Epidermal melanocyte (primary cell): ENCODE data around the gene KCNQ1.

Experiments
- DNase-seq: peaks from one replicate; pipeline ENCODE4 v3.0.0; 2011; ENCODE audit warnings: low spot score; ENCODE audit not compliant: insufficient read length

KCNQ1 gene

GRCh38 chr11:2509481-2510001 lies 64.7 kb downstream of the KCNQ1 start:
- DNase-seq, result no peak

- no peak for DNase-seq
Measured at GRCh38 chr11:2510626-2511402, 66.0 kb downstream of the KCNQ1 start.

- no peak for DNase-seq
Measured at GRCh38 chr11:2511421-2512369, 66.9 kb downstream of the KCNQ1 start.

GRCh38 chr11:2512431-2513407 lies 67.9 kb downstream of the KCNQ1 start:
- DNase-seq, result no peak

GRCh38 chr11:2513441-2513840 lies 68.6 kb downstream of the KCNQ1 start:
- no peak for DNase-seq

DNA sequence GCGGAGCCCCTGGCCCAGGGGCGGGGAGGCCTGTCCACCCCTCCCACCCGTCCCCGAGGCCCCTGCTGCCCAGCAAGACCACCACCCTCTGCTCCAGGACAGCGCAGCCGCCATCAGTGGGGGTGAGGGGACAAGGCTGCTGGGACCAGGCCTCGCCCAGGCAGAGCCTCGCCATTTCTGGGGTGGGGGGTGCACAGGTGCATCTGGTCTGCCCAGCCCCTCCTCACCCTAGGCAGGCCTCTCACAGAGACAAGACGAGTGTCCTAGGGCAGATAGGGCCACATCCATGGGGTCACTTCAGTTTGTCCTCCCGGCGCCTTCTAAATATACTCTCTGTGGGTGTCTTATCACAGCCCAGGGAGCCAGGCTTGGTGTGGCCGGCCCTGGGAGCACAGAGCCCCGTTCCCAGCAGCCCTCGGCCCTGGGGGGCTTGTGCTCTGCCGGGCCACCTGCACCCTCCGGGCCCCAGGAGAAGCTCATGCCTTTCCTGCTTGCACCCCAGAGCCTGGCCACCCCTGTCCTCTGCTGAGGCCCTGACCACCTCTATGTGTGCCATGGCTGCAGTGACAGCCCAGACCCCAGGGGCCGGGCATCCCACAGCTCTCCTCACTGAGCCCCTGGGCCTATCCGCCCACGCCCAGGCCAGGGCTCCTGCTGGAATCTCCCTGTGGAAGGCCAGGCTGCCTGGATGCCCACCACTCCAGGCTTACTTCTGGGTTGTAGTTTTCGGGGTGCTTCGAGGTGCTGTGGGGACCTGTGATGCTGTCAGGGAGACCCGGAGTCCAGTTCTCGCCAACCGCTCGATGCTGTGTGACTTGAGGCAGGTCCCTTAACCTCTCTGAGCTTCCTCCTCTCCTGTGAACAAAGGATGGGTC lies 70.8 kb downstream of the KCNQ1 start:
- no peak for DNase-seq

DNA sequence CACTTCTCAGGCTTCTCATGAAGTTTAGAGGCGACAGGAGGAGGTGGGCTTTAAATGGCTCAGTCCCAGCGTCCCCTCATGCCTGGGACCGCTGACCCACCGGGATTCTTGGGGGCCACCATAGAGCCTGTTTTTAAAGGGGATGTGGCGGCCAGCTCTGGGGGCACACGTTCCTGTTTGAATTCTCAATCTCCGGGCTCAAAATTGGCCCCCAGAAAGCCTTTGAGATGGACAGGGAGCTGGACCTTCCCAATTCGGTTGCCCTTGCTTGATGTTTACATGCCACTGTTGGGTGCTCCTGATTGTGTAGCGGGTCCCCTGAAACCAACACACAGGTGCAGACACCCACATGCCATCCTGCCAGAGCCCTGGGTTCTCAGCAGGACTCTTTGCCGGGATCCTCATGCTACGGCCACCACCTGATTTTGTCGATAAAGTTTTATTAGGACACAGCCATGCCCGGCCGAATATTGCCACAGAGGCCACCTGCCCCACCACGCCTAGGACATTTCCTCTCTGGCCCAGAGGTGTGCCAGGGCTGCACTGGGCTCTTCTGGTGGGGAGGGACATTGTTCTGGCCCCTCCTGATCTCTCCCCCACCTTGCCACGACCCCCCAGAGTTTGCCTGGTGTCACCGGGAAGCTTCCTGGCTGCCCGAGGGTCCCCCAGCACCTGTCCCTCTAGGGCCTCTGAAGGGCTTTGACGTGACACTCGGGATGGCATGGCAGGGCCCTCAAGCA lies 71.6 kb downstream of the KCNQ1 start:
- DNase-seq, result no peak

DNA sequence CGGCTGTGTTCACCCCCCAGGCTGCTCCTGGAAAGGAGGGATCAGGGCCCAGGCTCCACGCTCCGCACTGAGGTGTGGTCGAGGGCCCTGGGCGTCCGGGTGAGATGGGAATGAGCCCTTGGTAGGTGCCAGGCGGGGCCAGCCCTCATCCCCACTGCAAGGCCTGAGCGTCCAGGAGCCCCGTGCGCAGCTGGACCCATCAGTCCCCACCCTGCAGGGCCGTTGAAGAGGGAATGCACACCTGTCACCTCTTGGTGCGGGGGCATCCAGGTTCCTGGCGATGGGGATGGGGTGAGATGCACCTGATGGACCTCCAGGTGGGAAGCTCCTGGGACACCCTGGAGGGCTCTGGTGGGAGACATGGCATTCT lies 72.2 kb downstream of the KCNQ1 start:
- no peak for DNase-seq

- DNase-seq, result no peak
Measured at GRCh38 chr11:2517386-2518064, 72.7 kb downstream of the KCNQ1 start.

DNA sequence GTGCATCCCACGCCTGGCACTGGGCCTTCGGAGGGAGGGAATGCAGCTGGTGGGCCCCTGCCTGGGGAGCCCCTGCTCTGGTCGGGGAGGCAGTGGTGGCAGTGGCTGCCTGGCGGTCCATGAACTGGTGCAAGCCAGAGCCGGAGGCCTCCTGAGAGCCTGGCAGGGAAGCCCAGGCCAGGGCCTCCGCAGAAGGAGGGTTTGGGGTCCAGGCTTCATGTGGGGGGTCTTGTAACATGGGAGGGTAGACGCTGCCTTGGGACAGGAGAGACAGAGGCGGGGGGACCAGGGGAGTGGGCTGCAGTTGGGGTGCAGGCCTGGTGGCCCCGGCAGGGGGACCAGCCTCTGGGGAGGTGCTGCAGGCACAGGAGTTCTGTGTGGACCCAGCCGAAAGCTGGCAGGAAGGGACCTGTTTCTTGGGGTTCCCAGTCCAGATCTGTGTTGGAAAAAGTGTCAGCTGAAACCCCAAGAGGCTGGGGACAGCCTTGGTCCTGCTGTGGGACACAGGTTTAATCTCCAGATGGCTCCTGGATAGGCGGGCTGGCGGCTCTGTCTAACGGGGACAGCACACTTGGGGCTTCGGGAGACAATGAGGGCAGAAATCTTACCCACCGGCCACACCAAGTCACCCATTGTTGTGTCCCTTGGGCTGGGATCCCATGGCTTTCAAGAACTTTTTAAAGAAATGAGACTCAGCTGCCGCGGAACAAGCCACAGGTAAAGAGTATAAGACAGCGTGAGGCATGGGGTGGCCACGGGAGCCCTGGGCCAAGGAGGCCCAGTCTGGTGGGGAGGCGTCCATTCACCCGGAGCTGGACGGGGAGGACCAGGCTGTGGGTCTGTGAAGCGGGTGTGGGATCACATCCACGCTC lies 73.5 kb downstream of the KCNQ1 start:
- DNase-seq, result no peak

DNA sequence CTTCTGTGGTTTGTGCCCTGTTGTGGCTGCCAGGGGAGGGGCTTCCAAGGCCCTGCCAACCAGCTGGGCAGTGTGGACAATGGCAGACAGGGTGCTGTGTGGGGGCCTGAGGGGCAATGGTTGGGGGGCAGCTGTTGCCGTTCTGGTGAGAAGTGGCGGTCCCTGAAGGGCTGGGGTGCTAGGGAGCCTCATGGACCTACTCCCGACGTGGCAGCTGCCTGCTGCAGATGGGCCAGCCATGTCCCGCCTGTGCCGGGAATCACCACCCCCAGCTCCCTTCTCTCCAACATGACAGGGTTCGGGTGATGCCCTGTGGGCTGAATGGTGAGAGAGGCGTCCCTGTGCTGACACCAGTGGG lies 74.2 kb downstream of the KCNQ1 start:
- no peak for DNase-seq

- no peak for DNase-seq
Measured at GRCh38 chr11:2519517-2519861, 74.7 kb downstream of the KCNQ1 start.

- DNase-seq, result no peak
Measured at GRCh38 chr11:2519862-2520735, 75.3 kb downstream of the KCNQ1 start.

GRCh38 chr11:2520736-2521035 lies 75.9 kb downstream of the KCNQ1 start:
- DNase-seq, result no peak

DNA sequence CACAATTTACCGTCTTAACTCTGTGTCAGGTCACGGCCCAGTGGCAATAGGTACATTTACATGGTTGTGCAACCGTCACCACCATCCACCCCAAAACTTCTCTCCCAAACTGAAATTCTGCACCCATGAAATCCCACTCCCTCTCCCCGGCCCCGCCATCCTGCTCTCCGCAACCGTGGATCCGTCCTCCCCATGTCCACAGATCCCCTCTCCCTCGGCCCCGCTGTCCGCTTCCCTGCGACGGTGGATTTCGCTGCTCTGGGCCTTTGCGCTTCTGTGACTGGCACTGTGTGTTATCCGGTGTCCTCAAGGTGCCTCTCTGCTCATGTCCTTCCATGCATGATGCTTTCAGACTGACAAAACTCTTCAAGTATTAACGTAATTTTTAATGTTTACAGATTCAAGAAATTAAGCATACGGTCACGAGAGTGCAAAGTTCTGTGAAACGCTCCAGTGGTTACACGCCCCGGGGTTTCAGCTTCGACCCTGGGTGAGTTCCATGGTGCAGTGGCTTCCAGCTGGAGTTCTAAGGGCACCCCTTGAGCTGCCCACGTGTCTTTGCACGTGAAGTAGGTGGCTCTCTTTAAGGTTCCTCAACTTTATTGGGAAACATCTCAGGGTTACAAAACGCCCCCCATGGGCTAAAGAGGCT lies 76.4 kb downstream of the KCNQ1 start:
- no peak for DNase-seq

GRCh38 chr11:2521733-2522630 lies 77.2 kb downstream of the KCNQ1 start:
- no peak for DNase-seq
